Ovary (tissue), 3 donors: ENCODE results near the gene AIG1.

Experiments
- CTCF ChIP-seq, 3 donors: fragments of 450-650 bp in 2 of 3; fragments of 200-600 bp in 1 of 3; IDR thresholded peaks; one replicate each; pipeline versions ENCODE4 v1.5.1 to v1.8.0; 2016 to 2022; ENCODE audit warnings: antibody characterized with exemption in 3 of 3, mild to moderate bottlenecking in 1 of 3
- POLR2A ChIP-seq: fragments of 450-650 bp; IDR thresholded peaks from one replicate; pipeline ENCODE4 v1.6.1; 2017; ENCODE audit warnings: antibody characterized with exemption, mild to moderate bottlenecking, moderate library complexity
- donor health status: DM: no; HTN: no; CAD: no.

GRCh38 chr6:143183666-143184065 lies 123.0 kb downstream of the AIG1 start:
- TF ChIP-seq POLR2A = no peak
- no peak for TF ChIP-seq CTCF (IDR thresholded peaks at IDR 0.05)
